Liver (tissue), 9 donors: ENCODE data around the gene CCDC33. TPM values are rescaled to one million over a fixed set of nuclear protein-coding genes. Genes with fewer than 3 reads are reported as not detected.

Experiments
- DNase-seq: peaks from one replicate; pipeline ENCODE4 v3.0.0-alpha.2; 2017; ENCODE audit warnings: low spot score
- H3K27ac ChIP-seq, 2 donors: one replicate each; pipeline ENCODE4 v1.7.0; 2013; ENCODE audit warnings: inconsistent platforms in 2 of 2, low read length in 2 of 2, control low read depth in 1 of 2, low read depth in 1 of 2, mild to moderate bottlenecking in 1 of 2
- H3K27me3 ChIP-seq, 4 donors: one replicate each; pipeline versions ENCODE4 v1.6.1 to v1.7.0; 2013; ENCODE audit warnings: low read length in 3 of 4, inconsistent platforms in 1 of 4, mild to moderate bottlenecking in 1 of 4, moderate library complexity in 1 of 4; ENCODE audit not compliant: control insufficient read depth in 4 of 4, insufficient read depth in 4 of 4
- H3K36me3 ChIP-seq, 4 donors: one replicate each; pipeline versions ENCODE4 v1.6.1 to v1.7.0; 2013; ENCODE audit warnings: low read length in 3 of 4, mild to moderate bottlenecking in 3 of 4, low read depth in 1 of 4, moderate library complexity in 1 of 4; ENCODE audit not compliant: control insufficient read depth in 4 of 4, insufficient read depth in 3 of 4
- H3K4me1 ChIP-seq, 4 donors: one replicate each; pipeline versions ENCODE4 v1.6.1 to v1.7.0; 2013; ENCODE audit warnings: low read length in 3 of 4, mild to moderate bottlenecking in 3 of 4, moderate library complexity in 1 of 4; ENCODE audit not compliant: control insufficient read depth in 4 of 4, insufficient read depth in 4 of 4
- H3K4me3 ChIP-seq, 3 donors: one replicate each; pipeline versions ENCODE4 v1.6.1 to v1.7.0; 2013; ENCODE audit warnings: low read length in 3 of 3, control low read depth in 1 of 3, low read depth in 1 of 3, mild to moderate bottlenecking in 1 of 3
- H3K9ac ChIP-seq, 2 donors: one replicate each; pipeline ENCODE4 v1.7.0; 2013; ENCODE audit warnings: low read length in 2 of 2, mild to moderate bottlenecking in 2 of 2, moderate library complexity in 2 of 2, control low read depth in 1 of 2, low read depth in 1 of 2
- H3K9me3 ChIP-seq, 4 donors: one replicate each; pipeline versions ENCODE4 v1.6.1 to v1.7.0; 2013; ENCODE audit warnings: low read length in 3 of 4; ENCODE audit not compliant: control insufficient read depth in 4 of 4
- CTCF ChIP-seq: fragments of 150-350 bp; IDR thresholded peaks from 2 replicates; pipeline ENCODE4 v1.5.1; 2017; ENCODE audit warnings: improper control_type of control experiment, low read depth, low read length; ENCODE audit not compliant: missing input control
- EGR1 ChIP-seq, 2 donors: IDR thresholded peaks; 2 replicates each; pipeline ENCODE4 v1.6.1; 2016 to 2018; ENCODE audit warnings: antibody characterized with exemption in 2 of 2, low read depth in 2 of 2
- FOXA1 ChIP-seq: IDR thresholded peaks from 2 replicates; pipeline ENCODE4 v1.6.1; 2016; ENCODE audit warnings: antibody characterized with exemption
- FOXA2 ChIP-seq: IDR thresholded peaks from 2 replicates; pipeline ENCODE4 v1.6.1; 2016; ENCODE audit warnings: antibody characterized with exemption
- GABPA ChIP-seq, 2 donors: IDR thresholded peaks in 1 of 2; conservative IDR thresholded peaks in 1 of 2; 2 replicates each; pipeline ENCODE4 v1.6.1; 2016; ENCODE audit warnings: antibody characterized with exemption in 2 of 2, mild to moderate bottlenecking in 1 of 2, moderate library complexity in 1 of 2
- HNF4A ChIP-seq, 2 donors: conservative IDR thresholded peaks; 2 replicates each; pipeline ENCODE4 v1.6.1; 2016; ENCODE audit warnings: antibody characterized with exemption in 2 of 2, mild to moderate bottlenecking in 2 of 2
- HNF4G ChIP-seq: IDR thresholded peaks from 2 replicates; pipeline ENCODE4 v1.6.1; 2016; ENCODE audit warnings: antibody characterized with exemption
- JUND ChIP-seq, 2 donors: IDR thresholded peaks; 2 replicates each; pipeline ENCODE4 v1.6.1; 2016; ENCODE audit warnings: antibody characterized with exemption in 2 of 2
- MAX ChIP-seq: IDR thresholded peaks from 2 replicates; pipeline ENCODE4 v1.6.1; 2016; ENCODE audit warnings: antibody characterized with exemption
- NR2F2 ChIP-seq: IDR thresholded peaks from 2 replicates; pipeline ENCODE4 v1.6.1; 2016; ENCODE audit warnings: antibody characterized with exemption
- RAD21 ChIP-seq, 2 donors: IDR thresholded peaks; 2 replicates each; pipeline ENCODE4 v1.6.1; 2016; ENCODE audit warnings: antibody characterized with exemption in 2 of 2, mild to moderate bottlenecking in 2 of 2
- REST ChIP-seq: IDR thresholded peaks from 2 replicates; pipeline ENCODE4 v1.6.1; 2016; ENCODE audit warnings: antibody characterized with exemption, mild to moderate bottlenecking
- RXRA ChIP-seq, 2 donors: IDR thresholded peaks; 2 replicates each; pipeline ENCODE4 v1.6.1; 2017 to 2018; ENCODE audit warnings: antibody characterized with exemption in 2 of 2, mild to moderate bottlenecking in 1 of 2
- SP1 ChIP-seq: IDR thresholded peaks from 2 replicates; pipeline ENCODE4 v1.6.1; 2018; ENCODE audit warnings: antibody characterized with exemption, mild to moderate bottlenecking
- YY1 ChIP-seq: IDR thresholded peaks from 2 replicates; pipeline ENCODE4 v1.6.1; 2016; ENCODE audit warnings: antibody characterized with exemption, mild to moderate bottlenecking
- ZBTB33 ChIP-seq: IDR thresholded peaks from 2 replicates; pipeline ENCODE4 v1.6.1; 2016; ENCODE audit warnings: antibody characterized with exemption
- WGBS: extraction: QIAGEN DNeasy Blood & Tissue Kit; methylation state at CpG from one replicate; pipeline ENCODE4 v1.1.7; 2013; 5-methylcytosine and 5-hydroxymethylcytosine counted together
- polyA plus RNA-seq, 2 donors: library from polyadenylated mRNA; stranded (reverse) in 1 of 2; unstranded in 1 of 2; fragments of 200-250 nt in 1 of 2; fragments of >200 nt in 1 of 2; fragmentation: Nextera tagmentation in 1 of 2; extraction: Ambion mirVana in 1 of 2; gene quantifications; one replicate each; pipeline versions ENCODE4 v1.2.1 to v1.2.3, GENCODE V29; 2013 to 2015
- total RNA-seq, 2 donors: library from RNA; depleted of rRNA; stranded (reverse); fragments of >200 nt; gene quantifications; one replicate each; pipeline ENCODE4 v1.2.3, GENCODE V29; 2014
- TF ChIP-seq, protein P1 (sequence below): IDR thresholded peaks from 2 replicates; pipeline ENCODE4 v1.6.1; 2016; ENCODE audit warnings: antibody characterized with exemption
- donor health status: healthy.
- donor health status: healthy.
- donor health status: healthy.
- donor health status: healthy.
- donor health status: healthy.

CCDC33 gene
- total and polyA plus RNA-seq, 4 donors = not detected

DNA sequence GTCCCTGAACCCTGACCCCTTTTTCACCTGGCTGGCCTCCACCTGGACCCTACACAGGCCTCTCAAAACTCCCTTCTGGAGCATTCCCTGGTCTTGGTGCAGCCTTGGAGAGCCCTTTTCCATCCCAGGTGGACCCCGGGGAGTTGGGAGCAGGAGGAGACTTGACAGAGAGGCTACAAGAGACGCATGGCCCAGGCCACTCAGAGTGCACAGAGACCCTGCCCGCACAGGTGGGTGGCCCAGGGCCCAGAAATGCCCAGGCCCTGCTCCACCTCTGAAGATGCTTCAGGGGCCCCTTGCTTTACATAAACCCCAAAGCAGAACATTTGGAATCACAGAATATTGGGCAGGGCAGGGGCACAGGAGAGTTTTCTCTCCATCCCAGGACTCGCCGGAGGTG is 97.0 kb downstream of the CCDC33 start:
- 96% methylated on average over 5 of the region's 5 CpGs for WGBS
- no peaks in the 10 kb centered on the region for H3K36me3 ChIP-seq
- H3K27me3 ChIP-seq = no peaks in the 10 kb centered on the region
- no peaks in the 10 kb centered on the region for H3K4me1 ChIP-seq
- H3K9ac ChIP-seq = no peak overlapping the region
- DNase-seq = no peak
- no peak overlapping the region for H3K27ac ChIP-seq
- TF ChIP-seq JUND (IDR thresholded peaks at IDR 0.05) (no peak), RAD21 (IDR thresholded peaks at IDR 0.05) (no peak), YY1 (no peak), FOXA2 (no peak), HNF4G (no peak), CTCF (no peak), MAX (no peak), ZBTB33 (no peak), REST (no peak), NR2F2 (no peak), FOXA1 (no peak), SP1 (no peak), RXRA (IDR thresholded peaks at IDR 0.05) (no peak), HNF4A (conservative IDR thresholded peaks at IDR 0.05) (no peak), EGR1 (IDR thresholded peaks at IDR 0.05; ENCODE audit: low read depth in 2 of 2) (no peak)
- TF ChIP-seq, protein P1, sequence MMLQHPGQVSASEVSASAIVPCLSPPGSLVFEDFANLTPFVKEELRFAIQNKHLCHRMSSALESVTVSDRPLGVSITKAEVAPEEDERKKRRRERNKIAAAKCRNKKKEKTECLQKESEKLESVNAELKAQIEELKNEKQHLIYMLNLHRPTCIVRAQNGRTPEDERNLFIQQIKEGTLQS = no peak
- H3K9me3 ChIP-seq = no peaks in the 10 kb centered on the region
- no peak overlapping the region for H3K4me3 ChIP-seq

- H3K36me3 ChIP-seq = no peaks in the 10 kb centered on the region
- no peak overlapping the region for H3K27ac ChIP-seq
- WGBS = 90% methylated on average over 5 of the region's 5 CpGs
- TF ChIP-seq RAD21 (IDR thresholded peaks at IDR 0.05) (no peak), YY1 (no peak), RXRA (IDR thresholded peaks at IDR 0.05) (no peak), HNF4G (no peak), FOXA2 (no peak), CTCF (no peak), FOXA1 (no peak), GABPA (IDR thresholded peaks at IDR 0.05 in 1 of 2, conservative IDR thresholded peaks at IDR 0.05 in 1 of 2) (no peak), REST (no peak), SP1 (no peak), NR2F2 (no peak)
- H3K27me3 ChIP-seq = no peaks in the 10 kb centered on the region
- no peak overlapping the region for H3K4me3 ChIP-seq
- no peak overlapping the region for H3K9ac ChIP-seq
- H3K9me3 ChIP-seq = no peaks in the 10 kb centered on the region
- H3K4me1 ChIP-seq = no peaks in the 10 kb centered on the region
- no peak for DNase-seq
Measured at GRCh38 chr15:74333662-74334061, 97.5 kb downstream of the CCDC33 start.
